DOHH2 (cell line): Measurements from ENCODE around the gene RYR2.

Experiments
- EZH2phosphoT487 ChIP-seq: fragments of 200-600 bp; sonication (generic); IDR thresholded peaks from 2 replicates; pipeline ENCODE4 v1.6.1; 2017; ENCODE audit warnings: borderline replicate concordance, mild to moderate bottlenecking, antibody characterized with exemption, low read length, moderate library complexity, mixed read lengths
- TF ChIP-seq, protein P1 (sequence below): fragments of 200-600 bp; sonication (generic); IDR thresholded peaks from one replicate; pipeline ENCODE4 v1.5.1; 2014; ENCODE audit warnings: antibody characterized with exemption, mild to moderate bottlenecking, low read depth, low read length; ENCODE audit not compliant: poor library complexity, severe bottlenecking

DNA sequence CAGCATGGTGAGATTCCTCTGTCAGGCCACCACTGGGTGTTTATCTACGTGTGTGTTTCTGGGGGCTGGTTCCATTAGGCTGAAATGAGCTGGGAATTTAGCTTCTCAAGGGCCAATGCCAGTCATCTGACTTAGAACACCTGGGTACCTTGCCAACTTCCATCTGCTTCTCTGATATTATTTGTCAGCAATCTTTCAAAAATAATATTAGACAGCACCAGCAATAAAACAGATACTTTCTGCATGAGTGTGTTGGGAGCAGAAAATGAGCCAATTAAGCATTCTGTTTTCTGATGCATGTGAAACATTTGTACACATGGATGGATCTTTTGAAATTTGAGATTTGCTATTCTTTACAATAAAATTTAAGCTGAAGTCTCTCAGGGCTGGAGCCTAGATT lies 124.1 kb downstream of the RYR2 start:
- TF ChIP-seq, protein P1, sequence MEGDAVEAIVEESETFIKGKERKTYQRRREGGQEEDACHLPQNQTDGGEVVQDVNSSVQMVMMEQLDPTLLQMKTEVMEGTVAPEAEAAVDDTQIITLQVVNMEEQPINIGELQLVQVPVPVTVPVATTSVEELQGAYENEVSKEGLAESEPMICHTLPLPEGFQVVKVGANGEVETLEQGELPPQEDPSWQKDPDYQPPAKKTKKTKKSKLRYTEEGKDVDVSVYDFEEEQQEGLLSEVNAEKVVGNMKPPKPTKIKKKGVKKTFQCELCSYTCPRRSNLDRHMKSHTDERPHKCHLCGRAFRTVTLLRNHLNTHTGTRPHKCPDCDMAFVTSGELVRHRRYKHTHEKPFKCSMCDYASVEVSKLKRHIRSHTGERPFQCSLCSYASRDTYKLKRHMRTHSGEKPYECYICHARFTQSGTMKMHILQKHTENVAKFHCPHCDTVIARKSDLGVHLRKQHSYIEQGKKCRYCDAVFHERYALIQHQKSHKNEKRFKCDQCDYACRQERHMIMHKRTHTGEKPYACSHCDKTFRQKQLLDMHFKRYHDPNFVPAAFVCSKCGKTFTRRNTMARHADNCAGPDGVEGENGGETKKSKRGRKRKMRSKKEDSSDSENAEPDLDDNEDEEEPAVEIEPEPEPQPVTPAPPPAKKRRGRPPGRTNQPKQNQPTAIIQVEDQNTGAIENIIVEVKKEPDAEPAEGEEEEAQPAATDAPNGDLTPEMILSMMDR: no peak
- TF ChIP-seq EZH2phosphoT487: no peak
